HL-60 (cell line): ENCODE results near the gene KIAA0930.

Source experiments
- DNase-seq, 2 experiments: peaks; one replicate each; pipeline ENCODE4 v3.0.0-alpha.2; 2010 to 2020; ENCODE audit warnings: low read depth in 1 of 2, low spot score in 1 of 2
- H3K27ac ChIP-seq: fragments of 250-450 bp; sonication (Bioruptor Pico); replicated peaks from 2 replicates; pipeline ENCODE4 v1.5.1; 2020; ENCODE audit warnings: mild to moderate bottlenecking, moderate library complexity
- H3K27me3 ChIP-seq: fragments of 250-450 bp; sonication (Bioruptor Pico); 2 replicates; pipeline ENCODE4 v1.5.1; 2021; ENCODE audit warnings: mild to moderate bottlenecking, moderate library complexity; ENCODE audit not compliant: insufficient read depth, poor library complexity, severe bottlenecking
- H3K4me3 ChIP-seq: replicated peaks from 2 replicates; pipeline ENCODE4 v1.5.1; 2011; ENCODE audit warnings: mild to moderate bottlenecking, control low read depth, low read length; ENCODE audit not compliant: insufficient read depth
- GABPA ChIP-seq: IDR thresholded peaks from 2 replicates; pipeline ENCODE4 v1.6.1; 2012; ENCODE audit warnings: low read depth
- POLR2AphosphoS5 ChIP-seq: IDR thresholded peaks from 2 replicates; pipeline ENCODE4 v1.6.1; 2012; ENCODE audit warnings: low read depth
- SPI1 ChIP-seq: IDR thresholded peaks from 2 replicates; pipeline ENCODE4 v1.6.1; 2012; ENCODE audit warnings: low read depth, mild to moderate bottlenecking, borderline replicate concordance
- TF ChIP-seq, protein P1 (sequence below): IDR thresholded peaks from one replicate; pipeline ENCODE4 v1.5.1; 2011; ENCODE audit warnings: low read length, control low read depth, inconsistent platforms; ENCODE audit not compliant: insufficient read depth
- TF ChIP-seq, protein P2 (sequence below): IDR thresholded peaks from 2 replicates; pipeline ENCODE4 v1.6.1; 2012; ENCODE audit warnings: low read depth; ENCODE audit not compliant: insufficient replicate concordance

KIAA0930 gene

DNA sequence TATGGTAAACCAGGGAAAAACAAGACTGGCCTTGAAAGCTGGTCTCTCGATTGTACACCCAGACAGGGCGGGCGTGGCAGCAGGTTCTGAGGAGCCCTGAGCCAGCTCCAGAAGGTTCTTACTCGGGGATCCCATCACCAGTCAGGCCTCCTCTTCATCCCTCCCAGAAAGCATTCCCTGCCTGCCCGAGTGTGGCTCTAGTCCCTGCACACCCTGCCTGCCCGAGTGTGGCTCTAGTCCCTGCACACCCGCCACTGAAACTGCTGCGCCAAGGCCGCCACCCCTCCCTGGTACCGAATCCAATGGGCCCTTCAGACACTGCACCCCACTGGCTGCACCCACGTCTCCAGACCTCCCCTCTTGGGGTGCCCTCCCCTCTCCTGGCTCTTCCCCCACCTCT lies 30.1 kb downstream of the KIAA0930 start:
- no peak overlapping the region for H3K4me3 ChIP-seq
- DNase-seq = no peak
- H3K27me3 ChIP-seq = no peaks in the 10 kb centered on the region
- peak overlapping the region; percentile 31 for H3K27ac ChIP-seq
- TF ChIP-seq GABPA = no peak
- TF ChIP-seq, protein P1, sequence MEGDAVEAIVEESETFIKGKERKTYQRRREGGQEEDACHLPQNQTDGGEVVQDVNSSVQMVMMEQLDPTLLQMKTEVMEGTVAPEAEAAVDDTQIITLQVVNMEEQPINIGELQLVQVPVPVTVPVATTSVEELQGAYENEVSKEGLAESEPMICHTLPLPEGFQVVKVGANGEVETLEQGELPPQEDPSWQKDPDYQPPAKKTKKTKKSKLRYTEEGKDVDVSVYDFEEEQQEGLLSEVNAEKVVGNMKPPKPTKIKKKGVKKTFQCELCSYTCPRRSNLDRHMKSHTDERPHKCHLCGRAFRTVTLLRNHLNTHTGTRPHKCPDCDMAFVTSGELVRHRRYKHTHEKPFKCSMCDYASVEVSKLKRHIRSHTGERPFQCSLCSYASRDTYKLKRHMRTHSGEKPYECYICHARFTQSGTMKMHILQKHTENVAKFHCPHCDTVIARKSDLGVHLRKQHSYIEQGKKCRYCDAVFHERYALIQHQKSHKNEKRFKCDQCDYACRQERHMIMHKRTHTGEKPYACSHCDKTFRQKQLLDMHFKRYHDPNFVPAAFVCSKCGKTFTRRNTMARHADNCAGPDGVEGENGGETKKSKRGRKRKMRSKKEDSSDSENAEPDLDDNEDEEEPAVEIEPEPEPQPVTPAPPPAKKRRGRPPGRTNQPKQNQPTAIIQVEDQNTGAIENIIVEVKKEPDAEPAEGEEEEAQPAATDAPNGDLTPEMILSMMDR = no peak
- TF ChIP-seq POLR2AphosphoS5 = no peak
- TF ChIP-seq, protein P2, sequence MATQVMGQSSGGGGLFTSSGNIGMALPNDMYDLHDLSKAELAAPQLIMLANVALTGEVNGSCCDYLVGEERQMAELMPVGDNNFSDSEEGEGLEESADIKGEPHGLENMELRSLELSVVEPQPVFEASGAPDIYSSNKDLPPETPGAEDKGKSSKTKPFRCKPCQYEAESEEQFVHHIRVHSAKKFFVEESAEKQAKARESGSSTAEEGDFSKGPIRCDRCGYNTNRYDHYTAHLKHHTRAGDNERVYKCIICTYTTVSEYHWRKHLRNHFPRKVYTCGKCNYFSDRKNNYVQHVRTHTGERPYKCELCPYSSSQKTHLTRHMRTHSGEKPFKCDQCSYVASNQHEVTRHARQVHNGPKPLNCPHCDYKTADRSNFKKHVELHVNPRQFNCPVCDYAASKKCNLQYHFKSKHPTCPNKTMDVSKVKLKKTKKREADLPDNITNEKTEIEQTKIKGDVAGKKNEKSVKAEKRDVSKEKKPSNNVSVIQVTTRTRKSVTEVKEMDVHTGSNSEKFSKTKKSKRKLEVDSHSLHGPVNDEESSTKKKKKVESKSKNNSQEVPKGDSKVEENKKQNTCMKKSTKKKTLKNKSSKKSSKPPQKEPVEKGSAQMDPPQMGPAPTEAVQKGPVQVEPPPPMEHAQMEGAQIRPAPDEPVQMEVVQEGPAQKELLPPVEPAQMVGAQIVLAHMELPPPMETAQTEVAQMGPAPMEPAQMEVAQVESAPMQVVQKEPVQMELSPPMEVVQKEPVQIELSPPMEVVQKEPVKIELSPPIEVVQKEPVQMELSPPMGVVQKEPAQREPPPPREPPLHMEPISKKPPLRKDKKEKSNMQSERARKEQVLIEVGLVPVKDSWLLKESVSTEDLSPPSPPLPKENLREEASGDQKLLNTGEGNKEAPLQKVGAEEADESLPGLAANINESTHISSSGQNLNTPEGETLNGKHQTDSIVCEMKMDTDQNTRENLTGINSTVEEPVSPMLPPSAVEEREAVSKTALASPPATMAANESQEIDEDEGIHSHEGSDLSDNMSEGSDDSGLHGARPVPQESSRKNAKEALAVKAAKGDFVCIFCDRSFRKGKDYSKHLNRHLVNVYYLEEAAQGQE = no peak
- no peak for TF ChIP-seq SPI1

DNA sequence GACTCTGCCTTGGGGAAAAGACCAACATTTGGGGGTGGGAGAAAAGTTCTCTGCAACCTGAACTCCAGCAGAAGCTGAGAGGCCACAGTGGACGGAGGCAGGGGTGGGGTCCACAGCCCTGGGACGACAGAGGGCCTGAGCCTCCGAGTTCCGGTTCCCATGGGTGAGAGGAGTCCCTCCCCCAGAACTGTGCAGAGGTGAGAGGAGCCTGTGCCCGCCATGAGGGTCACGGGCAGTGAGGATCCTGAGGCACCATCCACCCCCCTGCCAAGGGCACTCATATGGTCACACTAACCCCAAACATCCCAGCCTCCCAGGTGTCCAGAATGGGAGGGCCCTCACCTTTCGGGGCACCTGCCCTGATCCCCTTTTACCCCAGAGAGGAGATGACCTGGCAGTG lies 30.5 kb downstream of the KIAA0930 start:
- Histone ChIP-seq H3K27ac (peak overlapping the region; percentile 31; the same call in 1 of the 2 replicates), H3K4me3 (no peak overlapping the region)
- TF ChIP-seq, protein P1 = no peak
- TF ChIP-seq POLR2AphosphoS5 (no peak), SPI1 (no peak), GABPA (no peak)
- TF ChIP-seq, protein P2 = no peak

GRCh38 chr22:45208993-45209838 lies 31.5 kb downstream of the KIAA0930 start:
- Histone ChIP-seq H3K27me3 (no peaks in the 10 kb centered on the region), H3K27ac (no peak overlapping the region), H3K4me3 (no peak overlapping the region)
- DNase-seq = no peak
- TF ChIP-seq, protein P2 = no peak
- TF ChIP-seq, protein P1 = peak; percentile 45

More for the DNA sequence above, 30.5 kb downstream of the KIAA0930 start:
- H3K27me3 ChIP-seq = no peaks in the 10 kb centered on the region
- no peak for DNase-seq
